HG02623 (cell line): ENCODE data around the gene SLC43A1.
A peak's percentile ranks its signal among the peaks of the same experiment; 100 is the strongest.
"Not testable (repeated sequence)": the region's sequence is repeated elsewhere in the genome, so short reads cannot be mapped to it uniquely, and the experiment has no call there.

Experiments
- ATAC-seq: cut with Tn5 transposase; IDR thresholded peaks from one replicate; pipeline ENCODE4 v1.9.1; 2021; ENCODE audit warnings: moderate library complexity; ENCODE audit not compliant: unreplicated experiment

Gene SLC43A1

GRCh38 chr11:57515332-57516060 lies at the start of gene SLC43A1:
SLC43A1 (minus strand) TSS chr11:57515702; CDS start chr11:57514111, 1,591 bp downstream.
- ATAC-seq: peak; percentile 36

GRCh38 chr11:57562596-57562995 lies 47.1 kb upstream of the SLC43A1 start:
- no peak for ATAC-seq

GRCh38 chr11:57560146-57560545 lies 44.6 kb upstream of the SLC43A1 start:
- no peak for ATAC-seq

- no peak for ATAC-seq
Measured at GRCh38 chr11:57556041-57556440, 40.5 kb upstream of the SLC43A1 start.

GRCh38 chr11:57555393-57555792 lies 39.9 kb upstream of the SLC43A1 start:
- no peak for ATAC-seq

- no peak for ATAC-seq
Measured at GRCh38 chr11:57552479-57552878, 37.0 kb upstream of the SLC43A1 start.

GRCh38 chr11:57551941-57552340 lies 36.4 kb upstream of the SLC43A1 start:
- no peak for ATAC-seq

- ATAC-seq: no peak
Measured at GRCh38 chr11:57549983-57550382, 34.5 kb upstream of the SLC43A1 start.

- ATAC-seq: peak; percentile 76
Measured at GRCh38 chr11:57547854-57548377, 32.4 kb upstream of the SLC43A1 start.

- ATAC-seq: peak; percentile 61
Measured at GRCh38 chr11:57546869-57547475, 31.5 kb upstream of the SLC43A1 start.

- no peak for ATAC-seq
Measured at GRCh38 chr11:57546451-57546850, 30.9 kb upstream of the SLC43A1 start.

GRCh38 chr11:57545883-57546282 lies 30.4 kb upstream of the SLC43A1 start:
- no peak for ATAC-seq

GRCh38 chr11:57544566-57544965 lies 29.1 kb upstream of the SLC43A1 start:
- ATAC-seq: no peak

- no peak for ATAC-seq
Measured at GRCh38 chr11:57543593-57543992, 28.1 kb upstream of the SLC43A1 start.

- no peak for ATAC-seq
Measured at GRCh38 chr11:57542582-57542981, 27.1 kb upstream of the SLC43A1 start.

GRCh38 chr11:57541169-57541568 lies 25.7 kb upstream of the SLC43A1 start:
- ATAC-seq: no peak

- ATAC-seq: no peak
Measured at GRCh38 chr11:57539342-57539741, 23.8 kb upstream of the SLC43A1 start.

- no peak for ATAC-seq
Measured at GRCh38 chr11:57536947-57537619, 21.6 kb upstream of the SLC43A1 start, which contains the start of gene SMTNL1. SMTNL1 (plus strand) TSS chr11:57537595; CDS start chr11:57542643, 5,048 bp downstream.

GRCh38 chr11:57534449-57534848 lies 18.9 kb upstream of the SLC43A1 start:
- not testable (repeated sequence) for ATAC-seq

GRCh38 chr11:57530596-57531507 lies 15.3 kb upstream of the SLC43A1 start, which contains the start of gene TIMM10:
TIMM10 (minus strand) TSS chr11:57530754; CDS start chr11:57530189, 565 bp downstream.
- peak; percentile 97 for ATAC-seq
